Measurements from ENCODE around the gene NGF.

DNA sequence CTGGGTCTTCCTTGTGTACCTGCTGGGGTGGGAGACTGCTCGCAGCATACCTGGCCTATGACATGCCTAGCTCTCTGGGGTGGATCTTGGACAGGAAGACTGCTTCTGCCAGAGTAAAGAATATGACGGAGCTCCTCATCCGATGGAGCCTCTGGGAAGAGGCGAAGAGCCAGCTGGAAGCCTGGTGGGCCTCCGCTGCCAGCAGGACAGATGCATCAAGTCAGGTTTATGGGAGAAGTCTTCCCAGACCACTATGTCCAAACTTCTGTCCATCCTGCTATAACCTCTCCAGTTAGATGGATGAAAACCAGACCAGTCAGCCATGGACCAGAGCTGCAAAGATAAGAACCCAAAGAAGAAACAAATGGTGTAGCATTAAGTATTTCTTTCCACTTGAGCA is 27.7 kb upstream of the NGF start:
- TF ChIP-seq CTCF (IDR thresholded peaks at IDR 0.05; ENCODE audit: borderline replicate concordance, extremely low read depth, low read length, poor library complexity, severe bottlenecking) (no peak), EZH2 (IDR thresholded peaks at IDR 0.05; ENCODE audit: borderline replicate concordance, low read depth, low read length, severe bottlenecking) (no peak)

Data from DND-41 (cell line).